Astrocyte (in vitro differentiated cells and primary cell): ENCODE results near the gene TTC13.

Experiments
- EZH2 ChIP-seq: IDR thresholded peaks from 2 replicates; pipeline ENCODE4 v1.6.1; 2012; ENCODE audit warnings: mild to moderate bottlenecking, low read length, inconsistent platforms; ENCODE audit not compliant: insufficient read depth
- TF ChIP-seq, protein P1 (sequence below): IDR thresholded peaks from 2 replicates; pipeline ENCODE4 v1.5.1; 2011; ENCODE audit warnings: low read depth, mild to moderate bottlenecking, inconsistent platforms, low read length, moderate library complexity; ENCODE audit not compliant: insufficient read depth

DNA sequence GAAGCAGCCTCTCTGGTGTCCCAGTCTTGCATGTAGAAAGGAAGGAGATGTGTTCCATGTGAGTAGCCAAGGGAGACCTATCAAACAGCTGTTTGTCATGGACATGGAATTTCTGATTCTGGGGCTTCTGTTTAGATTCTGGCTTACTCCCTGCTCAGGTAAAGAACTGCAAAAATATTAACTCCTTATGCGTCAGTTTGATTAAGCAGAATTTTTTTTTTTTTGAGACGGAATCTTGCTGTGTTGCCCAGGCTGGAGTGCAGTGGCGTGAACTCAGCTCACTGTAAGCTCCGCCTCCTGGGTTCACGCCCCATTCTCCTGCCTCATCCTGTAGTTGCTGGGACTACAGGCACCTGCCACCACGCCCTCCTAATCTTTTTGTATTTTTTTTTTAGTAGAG lies 7.0 kb upstream of the TTC13 start:
- TF ChIP-seq, protein P1, sequence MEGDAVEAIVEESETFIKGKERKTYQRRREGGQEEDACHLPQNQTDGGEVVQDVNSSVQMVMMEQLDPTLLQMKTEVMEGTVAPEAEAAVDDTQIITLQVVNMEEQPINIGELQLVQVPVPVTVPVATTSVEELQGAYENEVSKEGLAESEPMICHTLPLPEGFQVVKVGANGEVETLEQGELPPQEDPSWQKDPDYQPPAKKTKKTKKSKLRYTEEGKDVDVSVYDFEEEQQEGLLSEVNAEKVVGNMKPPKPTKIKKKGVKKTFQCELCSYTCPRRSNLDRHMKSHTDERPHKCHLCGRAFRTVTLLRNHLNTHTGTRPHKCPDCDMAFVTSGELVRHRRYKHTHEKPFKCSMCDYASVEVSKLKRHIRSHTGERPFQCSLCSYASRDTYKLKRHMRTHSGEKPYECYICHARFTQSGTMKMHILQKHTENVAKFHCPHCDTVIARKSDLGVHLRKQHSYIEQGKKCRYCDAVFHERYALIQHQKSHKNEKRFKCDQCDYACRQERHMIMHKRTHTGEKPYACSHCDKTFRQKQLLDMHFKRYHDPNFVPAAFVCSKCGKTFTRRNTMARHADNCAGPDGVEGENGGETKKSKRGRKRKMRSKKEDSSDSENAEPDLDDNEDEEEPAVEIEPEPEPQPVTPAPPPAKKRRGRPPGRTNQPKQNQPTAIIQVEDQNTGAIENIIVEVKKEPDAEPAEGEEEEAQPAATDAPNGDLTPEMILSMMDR: no peak
- no peak for TF ChIP-seq EZH2
